OCI-LY3 (cell line): ENCODE results near the gene PRKCG.

Experiments
- H2AFZ ChIP-seq: fragments of 200-600, 300-600 bp; shearing (Covaris generic); 2 replicates; pipeline ENCODE4 v1.6.0; 2014; ENCODE audit warnings: antibody characterized with exemption, low read depth, low read length
- H3K27ac ChIP-seq: fragments of 200-600, 300-600 bp; sonication (generic); 2 replicates; pipeline ENCODE4 v1.5.1; 2014; ENCODE audit warnings: mild to moderate bottlenecking, low read length, moderate library complexity, mixed read lengths
- H3K27me3 ChIP-seq: fragments of 200-600, 300-600 bp; sonication (generic); 2 replicates; pipeline ENCODE4 v1.6.1; 2014; ENCODE audit warnings: low read depth, low read length, mixed read lengths
- H3K36me3 ChIP-seq: fragments of 200-600, 300-600 bp; sonication (generic); replicated peaks from 2 replicates; pipeline ENCODE3; 2014; ENCODE audit warnings: low read depth, low read length, mixed read lengths
- H3K4me1 ChIP-seq: fragments of 300-600, 200-600 bp; sonication (generic); 2 replicates; pipeline ENCODE4 v1.6.1; 2014; ENCODE audit warnings: low read length, mixed read lengths
- H3K4me2 ChIP-seq: fragments of 200-600, 300-600 bp; sonication (generic); 2 replicates; pipeline ENCODE4 v1.6.1; 2014; ENCODE audit warnings: low read length, mixed read lengths
- H3K4me3 ChIP-seq: fragments of 300-600, 200-600 bp; sonication (generic); 2 replicates; pipeline ENCODE4 v1.5.1; 2014; ENCODE audit warnings: antibody characterized with exemption, mild to moderate bottlenecking, low read length, moderate library complexity
- H3K79me2 ChIP-seq: fragments of 300-600, 200-600 bp; shearing (Covaris generic); 2 replicates; pipeline ENCODE4 v1.6.1; 2014; ENCODE audit warnings: mild to moderate bottlenecking, low read length, mixed read lengths
- H3K9ac ChIP-seq: fragments of 300-600, 200-600 bp; shearing (Covaris generic); 2 replicates; pipeline ENCODE4 v1.6.0; 2014; ENCODE audit warnings: mild to moderate bottlenecking, low read length, moderate library complexity
- H3K9me3 ChIP-seq: fragments of 200-600, 300-600 bp; shearing (Covaris generic); 2 replicates; pipeline ENCODE4 v1.6.1; 2014; ENCODE audit warnings: low read length, mixed read lengths; ENCODE audit not compliant: insufficient read depth
- H4K20me1 ChIP-seq: fragments of 200-600, 300-600 bp; sonication (generic); 2 replicates; pipeline ENCODE4 v1.6.1; 2016; ENCODE audit warnings: low read length, mixed read lengths; ENCODE audit not compliant: insufficient read depth
- EZH2phosphoT487 ChIP-seq: fragments of 200-600 bp; shearing (Covaris generic); IDR thresholded peaks from 2 replicates; pipeline ENCODE4 v1.6.1; 2018; ENCODE audit warnings: antibody characterized with exemption, mixed run types, low read depth
- TF ChIP-seq, protein P1 (sequence below): fragments of 200-600, 300-600 bp; sonication (generic); IDR thresholded peaks from 2 replicates; pipeline ENCODE4 v1.5.1; 2014; ENCODE audit warnings: antibody characterized with exemption, low read length, low read depth

PRKCG gene

DNA sequence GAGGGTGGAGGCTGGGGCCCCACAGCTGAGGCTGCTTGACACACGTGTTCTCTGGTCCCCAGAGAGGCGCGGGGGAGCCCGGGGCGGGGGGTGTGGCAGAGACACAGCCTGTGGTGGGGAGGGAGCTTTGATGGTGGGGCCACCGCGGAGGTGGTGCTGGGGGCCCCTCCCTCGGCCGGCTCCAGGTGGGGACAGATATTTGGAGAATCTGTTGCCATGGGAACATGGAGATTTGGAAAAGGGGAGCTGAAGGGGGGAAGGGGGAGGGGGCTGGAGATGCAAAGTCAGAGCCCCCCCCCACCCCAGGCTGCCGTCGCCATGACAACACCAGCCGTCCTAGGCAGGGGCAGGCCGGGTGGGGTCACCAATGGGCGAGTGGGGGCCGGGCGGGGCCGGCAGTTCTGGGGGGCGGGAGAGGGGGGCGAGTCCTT, 1.2 kb downstream of the PRKCG start:
- Histone ChIP-seq H2AFZ (no peak overlapping the region), H3K9me3 (no peaks in the 10 kb centered on the region), H4K20me1 (no peaks in the 10 kb centered on the region), H3K79me2 (no peaks in the 10 kb centered on the region), H3K4me3 (no peak overlapping the region), H3K27me3 (no peaks in the 10 kb centered on the region), H3K4me1 (no peaks in the 10 kb centered on the region), H3K4me2 (no peak overlapping the region), H3K9ac (no peak overlapping the region), H3K27ac (no peak overlapping the region), H3K36me3 (no peaks in the 10 kb centered on the region)
- TF ChIP-seq, protein P1, sequence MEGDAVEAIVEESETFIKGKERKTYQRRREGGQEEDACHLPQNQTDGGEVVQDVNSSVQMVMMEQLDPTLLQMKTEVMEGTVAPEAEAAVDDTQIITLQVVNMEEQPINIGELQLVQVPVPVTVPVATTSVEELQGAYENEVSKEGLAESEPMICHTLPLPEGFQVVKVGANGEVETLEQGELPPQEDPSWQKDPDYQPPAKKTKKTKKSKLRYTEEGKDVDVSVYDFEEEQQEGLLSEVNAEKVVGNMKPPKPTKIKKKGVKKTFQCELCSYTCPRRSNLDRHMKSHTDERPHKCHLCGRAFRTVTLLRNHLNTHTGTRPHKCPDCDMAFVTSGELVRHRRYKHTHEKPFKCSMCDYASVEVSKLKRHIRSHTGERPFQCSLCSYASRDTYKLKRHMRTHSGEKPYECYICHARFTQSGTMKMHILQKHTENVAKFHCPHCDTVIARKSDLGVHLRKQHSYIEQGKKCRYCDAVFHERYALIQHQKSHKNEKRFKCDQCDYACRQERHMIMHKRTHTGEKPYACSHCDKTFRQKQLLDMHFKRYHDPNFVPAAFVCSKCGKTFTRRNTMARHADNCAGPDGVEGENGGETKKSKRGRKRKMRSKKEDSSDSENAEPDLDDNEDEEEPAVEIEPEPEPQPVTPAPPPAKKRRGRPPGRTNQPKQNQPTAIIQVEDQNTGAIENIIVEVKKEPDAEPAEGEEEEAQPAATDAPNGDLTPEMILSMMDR, result no peak
- no peak for TF ChIP-seq EZH2phosphoT487

DNA sequence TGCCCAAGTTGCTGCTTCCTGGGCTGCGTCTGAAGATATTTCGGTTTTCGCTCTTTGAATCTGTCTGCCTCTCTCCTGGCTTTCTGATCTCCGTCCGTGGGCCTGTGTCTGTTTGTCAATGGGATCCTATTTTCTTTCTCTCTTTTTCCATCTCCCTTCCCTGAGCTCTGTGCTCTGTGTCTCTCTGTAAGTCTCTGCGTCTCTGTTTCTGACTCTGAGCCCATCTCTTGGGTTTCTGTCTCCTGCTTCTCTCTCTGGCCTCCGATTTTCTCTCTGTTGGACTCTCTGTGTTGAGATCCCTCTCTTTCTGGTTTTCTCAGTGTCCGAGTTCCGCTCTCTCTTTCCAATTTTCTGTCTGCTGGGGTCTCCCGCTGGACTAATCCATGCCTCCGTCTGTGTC, 1.7 kb downstream of the PRKCG start:
- TF ChIP-seq EZH2phosphoT487, result no peak
- TF ChIP-seq, protein P1, result no peak
- Histone ChIP-seq H3K4me3 (no peak overlapping the region), H3K79me2 (no peaks in the 10 kb centered on the region), H3K9ac (no peak overlapping the region), H3K9me3 (no peaks in the 10 kb centered on the region), H3K4me1 (no peaks in the 10 kb centered on the region), H3K27ac (no peak overlapping the region), H2AFZ (no peak overlapping the region), H3K4me2 (no peak overlapping the region), H4K20me1 (no peaks in the 10 kb centered on the region), H3K36me3 (no peaks in the 10 kb centered on the region), H3K27me3 (no peaks in the 10 kb centered on the region)

DNA sequence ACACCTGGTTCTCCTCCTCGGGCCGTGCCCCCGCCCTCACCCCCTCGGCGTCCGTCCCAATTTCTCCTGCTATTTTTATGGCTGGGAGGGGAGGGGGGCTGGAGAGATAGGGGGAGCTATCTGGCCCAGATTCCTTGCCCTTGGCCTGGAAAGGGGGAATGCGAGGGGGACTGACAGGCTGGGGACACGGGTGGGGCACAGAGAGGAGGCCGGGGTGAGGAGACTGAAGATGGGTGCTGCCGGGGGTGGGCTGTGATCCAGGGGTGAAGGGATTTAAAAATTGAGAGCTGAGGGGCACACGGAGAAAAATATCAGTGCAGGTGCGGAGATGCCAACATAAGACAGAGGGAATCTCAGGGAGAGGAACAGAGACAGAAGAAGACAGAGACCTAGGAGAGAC, 2.3 kb downstream of the PRKCG start:
- H3K27ac ChIP-seq, result no peak overlapping the region
- no peak overlapping the region for H3K4me2 ChIP-seq
- H3K79me2 ChIP-seq, result no peaks in the 10 kb centered on the region
- H3K9me3 ChIP-seq, result no peaks in the 10 kb centered on the region
- H3K27me3 ChIP-seq, result no peaks in the 10 kb centered on the region
- TF ChIP-seq, protein P1, result no peak
- no peak for TF ChIP-seq EZH2phosphoT487
- no peak overlapping the region for H2AFZ ChIP-seq
- no peaks in the 10 kb centered on the region for H3K36me3 ChIP-seq
- no peaks in the 10 kb centered on the region for H4K20me1 ChIP-seq
- no peak overlapping the region for H3K9ac ChIP-seq
- H3K4me1 ChIP-seq, result no peaks in the 10 kb centered on the region
- no peak overlapping the region for H3K4me3 ChIP-seq

- H3K27me3 ChIP-seq, result no peaks in the 10 kb centered on the region
Observed at GRCh38 chr19:53885036-53885435, 3.0 kb downstream of the PRKCG start.

More at GRCh38 chr19:53885036-53885435, 3.0 kb downstream of the PRKCG start:
- H3K4me3 ChIP-seq, result no peak overlapping the region
- H3K4me2 ChIP-seq, result no peak overlapping the region
- H3K9me3 ChIP-seq, result no peaks in the 10 kb centered on the region
- H3K9ac ChIP-seq, result no peak overlapping the region
- H3K79me2 ChIP-seq, result no peaks in the 10 kb centered on the region
- H4K20me1 ChIP-seq, result no peaks in the 10 kb centered on the region
- H2AFZ ChIP-seq, result no peak overlapping the region
- no peaks in the 10 kb centered on the region for H3K36me3 ChIP-seq
- H3K4me1 ChIP-seq, result no peaks in the 10 kb centered on the region
- H3K27ac ChIP-seq, result no peak overlapping the region
- TF ChIP-seq, protein P1, result no peak
- no peak for TF ChIP-seq EZH2phosphoT487
